Suprapubic skin (tissue), 2 donors: Measurements from ENCODE around the gene CCDC117.

ENCODE experiments used
- EP300 ChIP-seq: sonication (generic); formaldehyde crosslinking; IDR thresholded peaks from one replicate; pipeline ENCODE4 v1.6.1; 2017; ENCODE audit warnings: antibody characterized with exemption
- POLR2A ChIP-seq, 2 donors: fragments of 450-650 bp; IDR thresholded peaks; one replicate each; pipeline ENCODE4 v1.6.1; 2017; ENCODE audit warnings: antibody characterized with exemption in 2 of 2, mild to moderate bottlenecking in 2 of 2, moderate library complexity in 2 of 2

- TF ChIP-seq EP300 (no peak), POLR2A (IDR thresholded peaks at IDR 0.05) (no peak)
Measured at GRCh38 chr22:28780296-28780695, 7.8 kb downstream of the CCDC117 start.
